Right lobe of liver (tissue), 4 donors: ENCODE measurements around the gene SLC2A10.

ENCODE experiments used
- CTCF ChIP-seq, 4 donors: fragments of 200-600 bp in 3 of 4; fragments of 450-650 bp in 1 of 4; IDR thresholded peaks; one replicate each; pipeline versions ENCODE4 v1.5.1 to v1.8.0; 2016 to 2022; ENCODE audit warnings: antibody characterized with exemption in 4 of 4, mild to moderate bottlenecking in 2 of 4
- POLR2A ChIP-seq: fragments of 450-650 bp; IDR thresholded peaks from one replicate; pipeline ENCODE4 v1.6.1; 2017; ENCODE audit warnings: antibody characterized with exemption, mild to moderate bottlenecking
- donor health status: DM: no; HTN: no; CAD: no.
- donor health status: DM: no; HTN: no; CAD: no.
- donor health status: DM: no; HTN: yes; CAD: no.

GRCh38 chr20:46752728-46753127 is 43.3 kb downstream of the SLC2A10 start:
- TF ChIP-seq CTCF (IDR thresholded peaks at IDR 0.05) = peak; percentile 61 to 68 (median 64)
- TF ChIP-seq POLR2A = no peak
